K562 (cell line): ENCODE measurements around the gene TBC1D25. TPM values are rescaled to one million over a fixed set of nuclear protein-coding genes. Genes with fewer than 3 reads are reported as not detected.
A peak's percentile ranks its signal among the peaks of the same experiment; 100 is the strongest.

Experiments
- BCL6 ChIP-seq: fragments of 250-450 bp; sonication (Bioruptor Pico); IDR thresholded peaks from 2 replicates; pipeline ENCODE4 v1.4.0; 2020
- CEBPB ChIP-seq: fragments of 450-650 bp; IDR thresholded peaks from 2 replicates; pipeline ENCODE4 v1.6.1; 2016; ENCODE audit warnings: missing genetic modification characterization, missing compliant biosample characterization
- FOS ChIP-seq: IDR thresholded peaks from 3 replicates; pipeline ENCODE4 v1.6.1; 2011; ENCODE audit not compliant: insufficient read length; ENCODE audit errors: extremely low read depth
- GATAD2B ChIP-seq: fragments of 450-650 bp; IDR thresholded peaks from 2 replicates; pipeline ENCODE4 v1.6.1; 2017; ENCODE audit warnings: mild to moderate bottlenecking, borderline replicate concordance
- ILF3 ChIP-seq: fragments of 450-650 bp; IDR thresholded peaks from 2 replicates; pipeline ENCODE4 v1.6.1; 2018; ENCODE audit warnings: antibody characterized with exemption, mild to moderate bottlenecking, moderate library complexity, borderline replicate concordance
- IRF1 ChIP-seq: sonication (generic); formaldehyde crosslinking; IDR thresholded peaks from 2 replicates; pipeline ENCODE4 v1.8.0; 2022; ENCODE audit warnings: missing genetic modification reagents, mild to moderate bottlenecking, borderline replicate concordance
- LCOR ChIP-seq: sonication (generic); formaldehyde crosslinking; IDR thresholded peaks from 2 replicates; pipeline ENCODE4 v1.8.0; 2022; ENCODE audit warnings: mild to moderate bottlenecking, missing genetic modification reagents
- MCM3 ChIP-seq: fragments of 450-650 bp; IDR thresholded peaks from 2 replicates; pipeline ENCODE4 v1.6.1; 2016
- NR1H2 ChIP-seq: sonication (generic); formaldehyde crosslinking; IDR thresholded peaks from 2 replicates; pipeline ENCODE4 v1.4.0; 2020; ENCODE audit warnings: mild to moderate bottlenecking, missing genetic modification reagents
- NR3C1 ChIP-seq: sonication (generic); formaldehyde crosslinking; IDR thresholded peaks from 2 replicates; pipeline ENCODE4 v1.8.1; 2022; ENCODE audit warnings: missing genetic modification reagents
- OTX1 ChIP-seq: fragments of 450-650 bp; formaldehyde crosslinking; IDR thresholded peaks from 2 replicates; pipeline ENCODE4 v1.4.0; 2022; ENCODE audit warnings: mild to moderate bottlenecking
- TRIM25 ChIP-seq: fragments of 450-650 bp; IDR thresholded peaks from 2 replicates; pipeline ENCODE4 v1.7.0; 2016; ENCODE audit warnings: borderline replicate concordance
- ZBTB11 ChIP-seq, 3 experiments: fragments of 200-800 bp in 1 of 3; fragments of 250-450 bp in 1 of 3; fragments of 450-650 bp in 1 of 3; sonication (Bioruptor Pico) in 1 of 3; sonication (Bioruptor generic) in 1 of 3; formaldehyde crosslinking in 1 of 3; IDR thresholded peaks; 2 replicates each; pipeline versions ENCODE4 v1.6.1 to v1.8.0; 2016 to 2022; ENCODE audit warnings: mild to moderate bottlenecking in 2 of 3, missing genetic modification characterization in 2 of 3, missing compliant biosample characterization in 1 of 3, moderate library complexity in 1 of 3
- ZNF124 ChIP-seq: sonication (generic); formaldehyde crosslinking; IDR thresholded peaks from 2 replicates; pipeline ENCODE4 v1.8.1; 2022; ENCODE audit warnings: missing genetic modification reagents
- ZNF253 ChIP-seq: fragments of 250-450 bp; sonication (Bioruptor Pico); conservative IDR thresholded peaks from 2 replicates; pipeline ENCODE4 v1.6.1; 2021; ENCODE audit warnings: mild to moderate bottlenecking
- ZNF280B ChIP-seq: fragments of 250-450 bp; sonication (Bioruptor Pico); IDR thresholded peaks from 2 replicates; pipeline ENCODE4 v1.5.1; 2021; ENCODE audit warnings: mild to moderate bottlenecking
- ZNF592 ChIP-seq: fragments of 450-650 bp; IDR thresholded peaks from 2 replicates; pipeline ENCODE4 v1.6.1; 2017; ENCODE audit warnings: antibody characterized with exemption, mild to moderate bottlenecking
- polyA plus RNA-seq, 8 experiments: library from polyadenylated mRNA; depleted of rRNA in 4 of 8; stranded (reverse) in 5 of 8; unstranded in 3 of 8; fragments of >200 nt; fragmentation: Nextera tagmentation in 2 of 8; fragmentation: Illumina TruSeq in 1 of 8; extraction: Ambion mirVana in 2 of 8; extraction: Trizol in 1 of 8; gene quantifications; 2 replicates each; pipeline versions ENCODE4 v1.2.1 to v1.2.3, GENCODE V29; 2011 to 2014; ENCODE audit warnings: inconsistent platforms in 1 of 8, missing spikeins in 1 of 8
- total RNA-seq, 7 experiments: library from RNA; depleted of rRNA in 6 of 7; stranded (reverse); fragments of >200 nt in 6 of 7; fragmentation: Illumina TruSeq in 2 of 7; extraction: Trizol in 2 of 7; gene quantifications; 2 replicates each; pipeline versions ENCODE4 v1.2.1 to v1.2.3, GENCODE V29; 2011 to 2021; ENCODE audit warnings: low replicate concordance in 1 of 7

The TBC1D25 gene
- total and polyA plus RNA-seq, 9 of the 15 experiments (the other 6 are each of a cell fraction or from before 2014, with no cell fraction given) = 0.62 to 10.6 (median 3.9) TPM

GRCh38 chrX:48591255-48591791, 51.8 kb downstream of the TBC1D25 start (continued):
- TF ChIP-seq ZBTB11 (CRISPR knock-in tag; IDR thresholded peaks at IDR 0.05) (no peak), NR3C1 (no peak), GATAD2B (no peak), ZNF280B (CRISPR knock-in tag) (no peak), ZNF592 (peak; percentile 46; the same call in 1 of the 2 replicates), LCOR (CRISPR knock-in tag) (no peak), IRF1 (CRISPR knock-in tag) (no peak), ZNF253 (CRISPR knock-in tag) (no peak), ZNF124 (no peak), TRIM25 (no peak), NR1H2 (no peak), ILF3 (no peak), BCL6 (CRISPR knock-in tag) (no peak), FOS (no peak), MCM3 (no peak), OTX1 (CRISPR knock-in tag) (no peak), CEBPB (tag) (peak; percentile 69; the same call in 1 of the 2 replicates)
